WTC11 (cell line): ENCODE measurements around the gene MAP4K4. TPM values are rescaled to one million over a fixed set of nuclear protein-coding genes. Genes with fewer than 3 reads are reported as not detected.

Experiments
- ATAC-seq: fragments of 200-7000 bp; cut with Tn5 transposase; 2 replicates; pipeline ENCODE4 v1.10.0; 2021; ENCODE audit warnings: mild to moderate bottlenecking, moderate library complexity
- CTCF ChIA-PET: fragments of 300-600 bp; sonication (Branson Sonifier 250); formaldehyde crosslinking; loops from one replicate; lab custom pipeline; 2021; ENCODE audit warnings: antibody characterized with exemption; lab: Charles Lee
- POLR2A ChIA-PET: fragments of 350-600 bp; sonication (Branson Sonifier 250); formaldehyde crosslinking; loops from one replicate; lab custom pipeline; 2021; ENCODE audit warnings: antibody characterized with exemption; lab: Charles Lee
- DNase-seq: peaks from one replicate; pipeline ENCODE4 v3.0.0; 2021; ENCODE audit warnings: low spot score
- H3K27ac Mint-ChIP-seq: 2 replicates; pipeline ENCODE4 v1.8.0; 2021; ENCODE audit warnings: mixed read lengths
- H3K27me3 Mint-ChIP-seq: 2 replicates; pipeline ENCODE4 v1.8.0; 2021; ENCODE audit warnings: low read depth, mild to moderate bottlenecking, moderate library complexity, mixed read lengths
- H3K36me3 Mint-ChIP-seq: 2 replicates; pipeline ENCODE4 v1.8.0; 2021; ENCODE audit warnings: mixed read lengths
- H3K4me1 Mint-ChIP-seq: 2 replicates; pipeline ENCODE4 v1.8.0; 2022; ENCODE audit warnings: mixed read lengths
- H3K4me3 Mint-ChIP-seq: 2 replicates; pipeline ENCODE4 v1.8.0; 2021; ENCODE audit warnings: mild to moderate bottlenecking, moderate library complexity, mixed read lengths
- H3K9me3 Mint-ChIP-seq: 2 replicates; pipeline ENCODE4 v1.8.0; 2021; ENCODE audit warnings: mixed read lengths
- ATF2 ChIP-seq: sonication (generic); formaldehyde crosslinking; IDR thresholded peaks from 2 replicates; pipeline ENCODE4 v1.8.1; 2022; ENCODE audit warnings: low read depth, missing genetic modification reagents, borderline replicate concordance
- E2F4 ChIP-seq: sonication (generic); formaldehyde crosslinking; IDR thresholded peaks from 2 replicates; pipeline ENCODE4 v1.8.1; 2022; ENCODE audit warnings: low read depth, mild to moderate bottlenecking, moderate library complexity, missing genetic modification reagents, borderline replicate concordance
- FOXJ3 ChIP-seq: sonication (generic); formaldehyde crosslinking; IDR thresholded peaks from 2 replicates; pipeline ENCODE4 v1.9.0; 2021; ENCODE audit warnings: missing genetic modification reagents, mild to moderate bottlenecking, borderline replicate concordance
- KAT7 ChIP-seq: sonication (generic); formaldehyde crosslinking; IDR thresholded peaks from 2 replicates; pipeline ENCODE4 v1.8.1; 2023; ENCODE audit warnings: missing genetic modification reagents, mild to moderate bottlenecking, borderline replicate concordance
- NFYB ChIP-seq: sonication (generic); formaldehyde crosslinking; conservative IDR thresholded peaks from 2 replicates; pipeline ENCODE4 v1.8.0; 2022; ENCODE audit warnings: low read depth, missing genetic modification reagents
- NR1H2 ChIP-seq: sonication (generic); formaldehyde crosslinking; IDR thresholded peaks from 2 replicates; pipeline ENCODE4 v1.9.0; 2021; ENCODE audit warnings: mild to moderate bottlenecking, moderate library complexity, missing genetic modification reagents
- OVOL2 ChIP-seq: fragments of 250-450 bp; sonication (Bioruptor Pico); IDR thresholded peaks from 2 replicates; pipeline ENCODE4 v1.9.0; 2021; ENCODE audit warnings: mild to moderate bottlenecking, borderline replicate concordance
- STAT6 ChIP-seq: sonication (generic); formaldehyde crosslinking; conservative IDR thresholded peaks from 2 replicates; pipeline ENCODE4 v1.8.1; 2023; ENCODE audit warnings: mild to moderate bottlenecking, low read depth, missing genetic modification reagents, moderate library complexity
- TP53 ChIP-seq: sonication (generic); formaldehyde crosslinking; IDR thresholded peaks from 2 replicates; pipeline ENCODE4 v1.8.1; 2023; ENCODE audit warnings: mild to moderate bottlenecking, missing genetic modification reagents
- USF2 ChIP-seq: sonication (generic); formaldehyde crosslinking; IDR thresholded peaks from 2 replicates; pipeline ENCODE4 v1.8.1; 2023; ENCODE audit warnings: mild to moderate bottlenecking, missing genetic modification reagents, moderate library complexity
- ZNF138 ChIP-seq: sonication (generic); formaldehyde crosslinking; conservative IDR thresholded peaks from 2 replicates; pipeline ENCODE4 v1.8.1; 2022; ENCODE audit warnings: mild to moderate bottlenecking, moderate library complexity, missing genetic modification reagents
- ZNF532 ChIP-seq: fragments of 250-450 bp; sonication (Bioruptor Pico); IDR thresholded peaks from 2 replicates; pipeline ENCODE4 v1.9.0; 2021; ENCODE audit warnings: mild to moderate bottlenecking, borderline replicate concordance
- total RNA-seq: library from RNA; stranded (reverse); gene quantifications from 3 replicates; pipeline ENCODE4 v1.2.3, GENCODE V29; 2021
- TF ChIP-seq, protein P1 (sequence below): sonication (generic); formaldehyde crosslinking; IDR thresholded peaks from 2 replicates; pipeline ENCODE4 v1.8.1; 2023; ENCODE audit warnings: mild to moderate bottlenecking, missing genetic modification reagents

MAP4K4 gene
- total RNA-seq, 1 experiment from 2014 or later = 112 TPM

- H3K27ac Mint-ChIP-seq = no peak overlapping the region
- H3K4me1 Mint-ChIP-seq = no peaks in the 10 kb centered on the region
- no peak for ATAC-seq
- peaks cover 64% of the 10 kb centered on the region for H3K36me3 Mint-ChIP-seq
- POLR2A ChIA-PET = no interaction called here
- TF ChIP-seq NR1H2 (CRISPR knock-in tag) (no peak), ATF2 (CRISPR knock-in tag) (no peak), NFYB (CRISPR knock-in tag) (no peak), FOXJ3 (no peak), OVOL2 (CRISPR knock-in tag) (no peak), STAT6 (CRISPR knock-in tag) (no peak), ZNF138 (CRISPR knock-in tag) (no peak), KAT7 (CRISPR knock-in tag) (no peak), ZNF532 (CRISPR knock-in tag) (no peak), E2F4 (no peak), USF2 (CRISPR knock-in tag) (no peak), TP53 (no peak)
- TF ChIP-seq, protein P1, sequence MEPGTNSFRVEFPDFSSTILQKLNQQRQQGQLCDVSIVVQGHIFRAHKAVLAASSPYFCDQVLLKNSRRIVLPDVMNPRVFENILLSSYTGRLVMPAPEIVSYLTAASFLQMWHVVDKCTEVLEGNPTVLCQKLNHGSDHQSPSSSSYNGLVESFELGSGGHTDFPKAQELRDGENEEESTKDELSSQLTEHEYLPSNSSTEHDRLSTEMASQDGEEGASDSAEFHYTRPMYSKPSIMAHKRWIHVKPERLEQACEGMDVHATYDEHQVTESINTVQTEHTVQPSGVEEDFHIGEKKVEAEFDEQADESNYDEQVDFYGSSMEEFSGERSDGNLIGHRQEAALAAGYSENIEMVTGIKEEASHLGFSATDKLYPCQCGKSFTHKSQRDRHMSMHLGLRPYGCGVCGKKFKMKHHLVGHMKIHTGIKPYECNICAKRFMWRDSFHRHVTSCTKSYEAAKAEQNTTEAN (CRISPR knock-in tag) = no peak
- DNase-seq = no peak
- no peaks in the 10 kb centered on the region for H3K9me3 Mint-ChIP-seq
- H3K4me3 Mint-ChIP-seq = no peak overlapping the region
- no peaks in the 10 kb centered on the region for H3K27me3 Mint-ChIP-seq
- CTCF ChIA-PET = no interaction called here
These were observed 144.3 kb downstream of the MAP4K4 start for GRCh38 chr2:101841679-101842327.
